GM18502 (cell line): ENCODE data around the gene LSG1.

Experiments used
- ATAC-seq: cut with Tn5 transposase; IDR thresholded peaks from one replicate; pipeline ENCODE4 v1.9.1; 2021; ENCODE audit warnings: mild to moderate bottlenecking; ENCODE audit not compliant: unreplicated experiment, poor library complexity

LSG1 gene

DNA sequence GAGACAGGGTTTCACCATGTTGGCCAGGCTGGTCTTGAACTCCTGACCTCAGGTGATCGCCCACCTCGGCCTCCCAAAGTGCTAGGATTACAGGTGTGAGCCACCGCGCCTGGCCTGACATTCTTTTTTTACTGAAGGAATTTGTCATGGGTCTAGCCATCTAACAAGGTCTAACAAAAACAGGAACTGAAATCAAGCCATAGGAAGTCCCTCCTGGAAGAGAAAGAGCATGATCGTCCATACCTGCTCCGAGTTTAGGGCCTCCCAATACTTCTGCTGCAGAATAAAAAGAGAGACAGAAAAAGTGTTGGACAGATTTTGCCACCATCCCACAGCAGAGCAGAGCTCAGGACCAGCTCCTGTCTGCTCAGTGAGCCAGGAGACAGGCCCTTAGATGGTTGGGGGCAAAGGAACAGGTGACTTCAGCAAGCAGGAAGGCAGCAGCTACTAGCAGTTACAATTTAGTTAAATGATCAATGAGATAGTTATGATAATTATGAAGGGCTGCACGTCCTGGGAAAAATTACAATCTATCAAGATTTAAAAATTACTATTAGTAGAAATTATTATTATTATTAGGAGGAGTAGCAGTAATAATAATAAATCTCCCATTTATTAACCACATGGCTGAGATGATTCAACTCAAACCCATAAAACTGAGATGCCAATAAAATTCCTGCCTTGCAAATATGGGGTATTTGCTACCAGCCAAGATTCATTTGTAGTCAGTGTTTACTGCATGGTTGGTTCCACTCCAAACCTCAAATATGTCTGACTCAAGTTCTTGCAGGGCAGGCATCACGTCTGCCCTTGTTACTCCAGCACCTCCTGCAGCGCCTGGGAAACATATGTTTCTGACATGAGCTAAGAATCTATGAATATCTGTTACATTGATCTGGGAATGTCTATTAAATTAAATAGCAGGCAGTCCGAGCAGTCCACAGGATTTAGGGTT, 78.9 kb downstream of the LSG1 start:
- no peak for ATAC-seq
